Epithelial cell of esophagus (primary cell): Measurements from ENCODE around the gene CNOT4.

Experiments
- DNase-seq: peaks from one replicate; pipeline ENCODE4 v3.0.0; 2010; ENCODE audit warnings: low read depth
- H3K4me3 ChIP-seq: 2 replicates; pipeline ENCODE4 v1.5.1; 2011; ENCODE audit warnings: mild to moderate bottlenecking, low read length, control low read depth
- TF ChIP-seq, protein P1 (sequence below): IDR thresholded peaks from 2 replicates; pipeline ENCODE4 v1.5.1; 2011; ENCODE audit warnings: low read depth, mild to moderate bottlenecking, low read length, control low read depth, inconsistent platforms; ENCODE audit not compliant: insufficient read depth; ENCODE audit errors: missing control alignments

The CNOT4 gene

GRCh38 chr7:135550196-135550595 lies 40.3 kb upstream of the CNOT4 start:
- TF ChIP-seq, protein P1, sequence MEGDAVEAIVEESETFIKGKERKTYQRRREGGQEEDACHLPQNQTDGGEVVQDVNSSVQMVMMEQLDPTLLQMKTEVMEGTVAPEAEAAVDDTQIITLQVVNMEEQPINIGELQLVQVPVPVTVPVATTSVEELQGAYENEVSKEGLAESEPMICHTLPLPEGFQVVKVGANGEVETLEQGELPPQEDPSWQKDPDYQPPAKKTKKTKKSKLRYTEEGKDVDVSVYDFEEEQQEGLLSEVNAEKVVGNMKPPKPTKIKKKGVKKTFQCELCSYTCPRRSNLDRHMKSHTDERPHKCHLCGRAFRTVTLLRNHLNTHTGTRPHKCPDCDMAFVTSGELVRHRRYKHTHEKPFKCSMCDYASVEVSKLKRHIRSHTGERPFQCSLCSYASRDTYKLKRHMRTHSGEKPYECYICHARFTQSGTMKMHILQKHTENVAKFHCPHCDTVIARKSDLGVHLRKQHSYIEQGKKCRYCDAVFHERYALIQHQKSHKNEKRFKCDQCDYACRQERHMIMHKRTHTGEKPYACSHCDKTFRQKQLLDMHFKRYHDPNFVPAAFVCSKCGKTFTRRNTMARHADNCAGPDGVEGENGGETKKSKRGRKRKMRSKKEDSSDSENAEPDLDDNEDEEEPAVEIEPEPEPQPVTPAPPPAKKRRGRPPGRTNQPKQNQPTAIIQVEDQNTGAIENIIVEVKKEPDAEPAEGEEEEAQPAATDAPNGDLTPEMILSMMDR: no peak
- DNase-seq: no peak
- no peak overlapping the region for H3K4me3 ChIP-seq

GRCh38 chr7:135541029-135541428 lies 31.1 kb upstream of the CNOT4 start:
- no peak overlapping the region for H3K4me3 ChIP-seq
- DNase-seq: no peak
- TF ChIP-seq, protein P1: no peak

DNA sequence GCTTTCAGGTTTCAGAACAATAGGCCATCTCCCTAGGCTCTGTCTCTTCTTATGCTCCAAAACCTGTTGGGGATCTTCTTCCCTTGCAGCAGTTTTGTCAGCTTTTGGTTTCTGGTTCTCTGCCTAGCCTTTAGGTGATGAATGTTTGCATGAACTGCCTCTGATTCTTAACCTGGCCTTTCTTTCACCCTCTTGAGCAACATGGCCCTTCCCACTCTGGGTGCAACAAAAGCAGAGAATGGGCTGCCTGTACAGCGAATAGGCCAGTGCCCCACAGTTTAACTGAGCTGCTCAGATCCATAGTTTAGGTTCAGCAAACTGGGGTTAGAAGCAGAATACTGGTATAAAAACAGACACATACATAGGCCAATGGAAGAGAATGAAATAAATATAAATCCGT lies 29.7 kb upstream of the CNOT4 start:
- TF ChIP-seq, protein P1: no peak
- no peak overlapping the region for H3K4me3 ChIP-seq
- no peak for DNase-seq

DNA sequence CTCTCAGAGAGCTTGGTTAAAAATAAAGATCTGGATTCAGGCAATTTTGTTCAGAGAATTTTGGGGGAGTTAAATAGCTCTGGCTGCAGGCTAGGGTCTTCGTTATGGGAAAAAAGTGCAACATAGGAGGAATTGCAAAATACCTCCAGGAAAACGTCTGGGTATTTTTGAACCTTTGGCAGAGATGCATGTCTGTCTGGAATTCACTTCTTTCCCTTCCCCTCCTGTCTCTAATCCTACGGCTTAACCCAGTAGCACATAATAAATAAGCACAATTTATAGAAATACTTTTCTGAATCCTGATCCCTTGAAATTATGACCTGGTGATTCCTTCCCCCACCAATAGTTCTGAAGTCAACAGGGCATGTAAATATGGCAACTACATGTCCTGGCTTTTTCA lies 28.5 kb upstream of the CNOT4 start:
- H3K4me3 ChIP-seq: no peak overlapping the region
- DNase-seq: no peak
- TF ChIP-seq, protein P1: no peak

GRCh38 chr7:135537905-135538304 lies 28.0 kb upstream of the CNOT4 start:
- DNase-seq: no peak
- no peak overlapping the region for H3K4me3 ChIP-seq
- TF ChIP-seq, protein P1: no peak

DNA sequence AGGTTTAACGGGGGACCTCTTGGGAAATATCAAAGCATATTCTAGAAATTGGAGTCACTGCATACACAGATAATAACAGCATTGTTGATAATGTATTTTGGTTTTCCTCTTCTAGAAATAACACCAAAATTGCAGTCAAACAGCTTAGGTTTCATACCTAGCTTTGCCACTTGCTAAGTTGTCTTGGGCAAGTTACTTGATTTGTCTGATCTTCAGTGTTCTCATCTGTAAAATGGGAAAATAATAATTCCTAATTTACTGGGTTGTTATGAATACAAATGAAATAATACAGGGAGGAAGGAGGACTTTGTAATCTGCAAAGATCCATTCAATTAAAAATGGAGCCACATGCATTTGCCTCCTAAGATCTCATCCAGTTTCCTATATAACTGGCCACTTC lies 27.6 kb upstream of the CNOT4 start:
- H3K4me3 ChIP-seq: no peak overlapping the region
- no peak for DNase-seq
- TF ChIP-seq, protein P1: no peak

DNA sequence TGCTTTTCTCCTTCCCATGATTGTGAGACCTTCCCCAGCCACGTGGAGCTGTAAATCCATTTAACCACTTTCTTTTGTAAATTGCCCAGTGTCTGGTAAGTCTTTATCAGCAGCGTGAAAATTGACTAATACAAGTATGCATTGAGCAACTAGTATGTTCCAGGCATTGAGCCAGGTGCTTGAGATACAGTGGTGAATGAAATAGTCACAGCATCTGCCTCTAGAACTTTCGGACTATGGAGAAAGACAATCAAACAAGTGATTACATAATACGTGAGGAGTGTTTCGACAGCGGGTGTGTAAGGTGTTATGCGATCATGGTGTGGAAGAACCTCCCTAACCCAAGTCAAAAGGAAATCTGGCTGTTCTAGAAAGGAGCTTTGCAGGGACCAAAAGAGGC lies 26.2 kb upstream of the CNOT4 start:
- TF ChIP-seq, protein P1: no peak
- peak; percentile 85 for DNase-seq
- no peak overlapping the region for H3K4me3 ChIP-seq
